Ovary (tissue), 9 donors: ENCODE data around the gene CFAP299. TPM values are rescaled to one million over a fixed set of nuclear protein-coding genes. Genes with fewer than 3 reads are reported as not detected.

Source experiments
- DNase-seq, 5 donors: peaks; one replicate each; pipeline ENCODE4 v3.0.0-alpha.2; 2019 to 2020
- H3K27ac ChIP-seq, 2 donors: fragments of 200-600 bp; one replicate each; pipeline versions ENCODE4 v1.5.1 to v1.8.0; 2019 to 2022
- H3K27me3 ChIP-seq: fragments of 200-600 bp; one replicate; pipeline ENCODE4 v1.8.0; 2022
- H3K36me3 ChIP-seq: fragments of 200-600 bp; sonication (generic); one replicate; pipeline ENCODE4 v1.5.1; 2019
- H3K4me1 ChIP-seq: one replicate; pipeline ENCODE4 v1.8.1; 2013; ENCODE audit warnings: mild to moderate bottlenecking, moderate library complexity; ENCODE audit not compliant: insufficient read depth
- H3K4me3 ChIP-seq: fragments of 200-600 bp; sonication (generic); one replicate; pipeline ENCODE4 v1.5.1; 2017
- H3K9me3 ChIP-seq, 2 donors: fragments of 200-600 bp in 1 of 2; sonication (generic) in 1 of 2; one replicate each; pipeline versions ENCODE4 v1.5.1 to v1.8.1; 2013 to 2019; ENCODE audit warnings: mild to moderate bottlenecking in 1 of 2, moderate library complexity in 1 of 2
- EP300 ChIP-seq: sonication (generic); formaldehyde crosslinking; IDR thresholded peaks from one replicate; pipeline ENCODE4 v1.6.1; 2017; ENCODE audit warnings: antibody characterized with exemption
- POLR2A ChIP-seq: fragments of 450-650 bp; IDR thresholded peaks from one replicate; pipeline ENCODE4 v1.6.1; 2017; ENCODE audit warnings: antibody characterized with exemption, mild to moderate bottlenecking, moderate library complexity
- WGBS, 3 donors: extraction: QIAGEN DNeasy Blood & Tissue Kit in 1 of 3; methylation state at CpG; one replicate each; pipeline versions ENCODE4 v1.1.5 to v1.1.7; 2013 to 2017; 5-methylcytosine and 5-hydroxymethylcytosine counted together
- intact Hi-C, 4 donors: fragments of 100-400 bp; cut with DNase I; formaldehyde crosslinking; loops; one replicate each; pipeline versions ENCODE4 v1.11.0 to v1.15.1; 2022 to 2023
- polyA plus RNA-seq, 2 donors: library from polyadenylated mRNA; stranded (reverse); fragments of 200-250 nt in 1 of 2; fragments of 350-450 nt in 1 of 2; fragmentation: Illumina TruSeq in 1 of 2; extraction: RNeasy Lipid Tissue Mini Kit (QIAGEN cat#74804) in 1 of 2; gene quantifications; one replicate each; pipeline ENCODE4 v1.2.3, GENCODE V29; 2013 to 2014
- total RNA-seq, 7 donors: library from RNA; depleted of rRNA in 2 of 7; stranded (reverse); fragments of >200 nt in 2 of 7; fragmentation: NEBNext Ultra II Directional in 3 of 7; extraction: Animal tissue kit (Norgen Biotek cat#: 25700) in 3 of 7; gene quantifications; one replicate each; pipeline versions ENCODE4 v1.1.0 to v1.2.4, GENCODE V29; 2016 to 2023
- TF ChIP-seq, protein P1 (sequence below), 3 donors: fragments of 450-650 bp in 2 of 3; fragments of 200-600 bp in 1 of 3; IDR thresholded peaks; one replicate each; pipeline versions ENCODE4 v1.5.1 to v1.8.0; 2016 to 2022; ENCODE audit warnings: antibody characterized with exemption in 3 of 3, mild to moderate bottlenecking in 1 of 3
- donor health status: DM: no; HTN: no; CAD: no; lungs with moderate emphysema.
- donor health status: DM: no; HTN: no; CAD: no.
- donor health status: Bipolar disorder and iron deficiency.
- donor health status: DM: yes; HTN: yes; CAD: no.
- donor health status: DM: no; HTN: no; CAD: no.
- donor health status: DM: yes; HTN: yes; CAD: no.

Gene CFAP299
- total and polyA plus RNA-seq, 9 donors = 0.32 to 17.0 (median 0.97) TPM; not detected in 2

- Histone ChIP-seq H3K4me3 (no peak overlapping the region), H3K9me3 (no peaks in the 10 kb centered on the region), H3K27ac (no peak overlapping the region), H3K4me1 (no peaks in the 10 kb centered on the region), H3K27me3 (no peaks in the 10 kb centered on the region), H3K36me3 (no peaks in the 10 kb centered on the region)
- intact Hi-C loops = no loop called here
- TF ChIP-seq POLR2A (no peak), EP300 (no peak)
- TF ChIP-seq, protein P1, sequence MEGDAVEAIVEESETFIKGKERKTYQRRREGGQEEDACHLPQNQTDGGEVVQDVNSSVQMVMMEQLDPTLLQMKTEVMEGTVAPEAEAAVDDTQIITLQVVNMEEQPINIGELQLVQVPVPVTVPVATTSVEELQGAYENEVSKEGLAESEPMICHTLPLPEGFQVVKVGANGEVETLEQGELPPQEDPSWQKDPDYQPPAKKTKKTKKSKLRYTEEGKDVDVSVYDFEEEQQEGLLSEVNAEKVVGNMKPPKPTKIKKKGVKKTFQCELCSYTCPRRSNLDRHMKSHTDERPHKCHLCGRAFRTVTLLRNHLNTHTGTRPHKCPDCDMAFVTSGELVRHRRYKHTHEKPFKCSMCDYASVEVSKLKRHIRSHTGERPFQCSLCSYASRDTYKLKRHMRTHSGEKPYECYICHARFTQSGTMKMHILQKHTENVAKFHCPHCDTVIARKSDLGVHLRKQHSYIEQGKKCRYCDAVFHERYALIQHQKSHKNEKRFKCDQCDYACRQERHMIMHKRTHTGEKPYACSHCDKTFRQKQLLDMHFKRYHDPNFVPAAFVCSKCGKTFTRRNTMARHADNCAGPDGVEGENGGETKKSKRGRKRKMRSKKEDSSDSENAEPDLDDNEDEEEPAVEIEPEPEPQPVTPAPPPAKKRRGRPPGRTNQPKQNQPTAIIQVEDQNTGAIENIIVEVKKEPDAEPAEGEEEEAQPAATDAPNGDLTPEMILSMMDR (IDR thresholded peaks at IDR 0.05) = no peak
- no peak for DNase-seq
- 69 to 95% (median 89%) methylated on average over 1 of the region's 1 CpG for WGBS, 3 donors
Observed at GRCh38 chr4:80806472-80806871, 470.9 kb downstream of the CFAP299 start.

DNA sequence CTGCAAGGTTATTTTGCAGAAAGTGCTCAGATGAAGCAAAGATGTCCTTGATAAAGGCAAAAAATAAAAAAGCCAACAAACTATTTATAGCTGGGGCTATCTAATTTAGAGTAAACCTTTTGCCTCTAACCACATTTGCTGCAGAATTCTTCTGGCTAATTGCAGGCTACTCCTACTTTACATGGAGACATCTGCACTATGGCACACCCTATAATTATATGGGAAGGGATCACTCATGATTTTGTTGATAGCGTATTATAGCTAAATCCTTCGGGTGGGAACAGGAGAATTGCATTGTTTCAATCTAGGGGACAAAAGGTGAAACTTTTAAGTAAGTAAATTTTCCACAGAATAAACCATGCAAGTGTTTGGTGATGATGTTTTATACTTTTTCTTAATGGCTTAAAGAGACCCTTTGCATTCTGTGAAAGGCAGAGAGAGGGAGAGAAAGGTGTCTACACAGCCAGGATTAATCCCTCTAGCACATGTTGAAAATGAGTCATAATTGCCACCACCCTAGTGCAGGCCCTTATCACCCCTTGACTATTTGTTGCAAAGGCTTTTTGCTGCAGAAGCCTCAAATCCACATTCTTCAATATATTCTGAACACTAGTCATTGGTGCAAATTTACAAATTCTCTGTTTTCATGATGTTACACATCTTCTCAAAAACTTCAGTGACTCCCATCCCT lies 473.7 kb downstream of the CFAP299 start:
- no peaks in the 10 kb centered on the region for H3K27me3 ChIP-seq
- H3K27ac ChIP-seq = no peak overlapping the region
- no peak for DNase-seq
- no peaks in the 10 kb centered on the region for H3K4me1 ChIP-seq
- intact Hi-C loops = no loop called here
- no peaks in the 10 kb centered on the region for H3K9me3 ChIP-seq
- H3K36me3 ChIP-seq = no peaks in the 10 kb centered on the region
- H3K4me3 ChIP-seq = no peak overlapping the region
- TF ChIP-seq EP300 = no peak
- TF ChIP-seq, protein P1 (IDR thresholded peaks at IDR 0.05) = no peak
- no peak for TF ChIP-seq POLR2A
- 75 to 86% (median 85%) methylated on average over 2 of the region's 2 CpGs for WGBS, 3 donors

- no peak for DNase-seq
- Histone ChIP-seq H3K27ac (no peak overlapping the region), H3K9me3 (no peaks in the 10 kb centered on the region), H3K4me1 (no peaks in the 10 kb centered on the region), H3K27me3 (no peaks in the 10 kb centered on the region), H3K4me3 (no peak overlapping the region), H3K36me3 (no peaks in the 10 kb centered on the region)
- WGBS, 3 donors = 73 to 85% (median 83%) methylated on average over 3 of the region's 3 CpGs
- no peak for TF ChIP-seq EP300
- TF ChIP-seq, protein P1 (IDR thresholded peaks at IDR 0.05) = no peak
- no peak for TF ChIP-seq POLR2A
- intact Hi-C loops = no loop called here
Observed at GRCh38 chr4:80811406-80811805, 475.9 kb downstream of the CFAP299 start.

DNA sequence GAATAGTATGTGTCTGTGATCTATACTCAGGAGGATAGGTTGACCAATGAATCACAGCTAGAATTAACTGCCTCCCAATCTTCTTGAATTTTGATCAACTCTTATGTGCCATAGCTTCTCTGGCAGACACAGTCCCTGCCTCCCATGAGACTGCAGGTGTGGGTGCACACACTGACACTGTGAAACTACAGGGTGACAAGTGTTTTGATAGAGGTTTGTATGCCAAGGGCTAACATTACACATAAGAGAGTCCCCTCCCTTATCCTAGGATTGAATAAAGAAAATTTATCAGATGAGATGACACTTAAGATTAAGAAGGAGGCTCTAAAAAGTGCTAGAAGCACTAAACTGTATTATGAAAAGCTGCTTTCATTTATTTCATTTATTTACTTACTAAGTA lies 476.6 kb downstream of the CFAP299 start:
- no peak for DNase-seq
- Histone ChIP-seq H3K36me3 (no peaks in the 10 kb centered on the region), H3K27ac (no peak overlapping the region), H3K4me1 (no peaks in the 10 kb centered on the region), H3K4me3 (no peak overlapping the region), H3K27me3 (no peaks in the 10 kb centered on the region), H3K9me3 (no peaks in the 10 kb centered on the region)
- TF ChIP-seq EP300 = no peak
- TF ChIP-seq, protein P1 (IDR thresholded peaks at IDR 0.05) = no peak
- no peak for TF ChIP-seq POLR2A
- intact Hi-C loops = no loop called here
